Measurements from ENCODE around the gene HEY2. TPM values are rescaled to one million over a fixed set of nuclear protein-coding genes. Genes with fewer than 3 reads are reported as not detected.

The HEY2 gene
- total RNA-seq, 1 experiment from 2014 or later, result not detected

GRCh38 chr6:125792680-125793079, 43.2 kb downstream of the HEY2 start:
- intact Hi-C loops (cut with micrococcal nuclease; ENCODE audit: unreplicated experiment) (no loop called here), in situ Hi-C loops (cut with HindIII; ENCODE audit: low pct_unique_long_range_greater_than_20kb, low sequenced_read_pairs) (no loop called here)
- no peak for DNase-seq (ENCODE audit: low read depth, low spot score)
- Histone ChIP-seq H3K36me3 (ENCODE audit: control insufficient read depth, insufficient read depth, low read length) (no peaks in the 10 kb centered on the region; the same call in 1 of the 2 replicates), H3K4me1 (ENCODE audit: control insufficient read depth, insufficient read depth, low read length) (peaks cover 39% of the 10 kb centered on the region), H3K9me3 (ENCODE audit: control insufficient read depth, insufficient read depth, low read depth, low read length) (no peaks in the 10 kb centered on the region), H3K27me3 (ENCODE audit: control insufficient read depth, insufficient read depth, low read length) (no peaks in the 10 kb centered on the region), H3K27ac (ENCODE audit: low read length) (no peak overlapping the region; the same call in 1 of the 2 replicates), H3K4me3 (ENCODE audit: low read depth in 2 of 2, low read length in 2 of 2) (peak overlapping the region in 1 of 2 experiments; percentile 75; a peak in 1 of 4 replicates)
- TF ChIP-seq CTCF (IDR thresholded peaks at IDR 0.05) (no peak), REST (IDR thresholded peaks at IDR 0.05; ENCODE audit: insufficient read depth in 1 of 2, low read depth in 2 of 2, low read length in 1 of 2) (no peak)
- ATAC-seq, result no peak
- no TSS peak for BruUV-seq (replicated peaks)
- ChIA-PET POLR2A (interaction anchor here (1.1 kb wide), 1 partner anchor 151 kb away, joined by 3 read pairs; no protein-coding TSS in a partner anchor), CTCF (interaction anchor here (0.8 to 3.0 kb wide), 3 partner anchors 39 to 182 kb away, joined by 3 to 10 read pairs (median 3); partner anchors contain the start of gene HINT3)

- intact Hi-C loops (cut with micrococcal nuclease; ENCODE audit: unreplicated experiment) (no loop called here), in situ Hi-C loops (cut with HindIII; ENCODE audit: low pct_unique_long_range_greater_than_20kb, low sequenced_read_pairs) (no loop called here)
- no peaks in the 10 kb centered on the region; the same call in 1 of the 2 replicates for H3K36me3 ChIP-seq (ENCODE audit: control insufficient read depth, insufficient read depth, low read length)
- TF ChIP-seq REST (IDR thresholded peaks at IDR 0.05; ENCODE audit: insufficient read depth in 1 of 2, low read depth in 2 of 2, low read length in 1 of 2) (no peak), CTCF (IDR thresholded peaks at IDR 0.05) (no peak), TCF7L2 (IDR thresholded peaks at IDR 0.05; ENCODE audit: low read depth, low read length) (no peak), POLR2AphosphoS5 (IDR thresholded peaks at IDR 0.05; ENCODE audit: low read depth, low read length) (no peak), SIN3A (IDR thresholded peaks at IDR 0.05; ENCODE audit: borderline replicate concordance, insufficient read depth, low read depth, low read length) (no peak)
- H3K27me3 ChIP-seq (ENCODE audit: control insufficient read depth, insufficient read depth, low read length), result no peaks in the 10 kb centered on the region
- DNase-seq (ENCODE audit: low read depth, low spot score) (no peak), ATAC-seq (no peak)
- H3K27ac ChIP-seq (ENCODE audit: low read length), result peak overlapping the region; percentile 39; the same call in 1 of the 2 replicates
- BruUV-seq (replicated peaks), result no TSS peak
- no peak overlapping the region for H3K4me3 ChIP-seq (ENCODE audit: low read depth in 2 of 2, low read length in 2 of 2)
- H3K4me1 ChIP-seq (ENCODE audit: control insufficient read depth, insufficient read depth, low read length), result peaks cover 39% of the 10 kb centered on the region
- H3K9me3 ChIP-seq (ENCODE audit: control insufficient read depth, insufficient read depth, low read depth, low read length), result no peaks in the 10 kb centered on the region
- ChIA-PET CTCF (interaction anchor here (1.0 kb wide), 1 partner anchor 163 kb away, joined by 3 read pairs; the partner anchor contains the start of gene HINT3), POLR2A (no interaction called here)
Measured at GRCh38 chr6:125793280-125793679, 43.8 kb downstream of the HEY2 start.
